Prostate gland (tissue), 2 donors: Measurements from ENCODE around the gene ASIC1. TPM values are rescaled to one million over a fixed set of nuclear protein-coding genes. Genes with fewer than 3 reads are reported as not detected.
"Not testable (repeated sequence)": the region's sequence is repeated elsewhere in the genome, so short reads cannot be mapped to it uniquely, and the experiment has no call there.

Experiments used
- DNase-seq: peaks from one replicate; pipeline ENCODE4 v3.0.0-alpha.2; 2019; ENCODE audit warnings: low spot score
- H3K27ac ChIP-seq, 2 donors: fragments of 200-600 bp; sonication (generic); 2 replicates each; pipeline ENCODE4 v1.5.1; 2017 to 2019
- H3K27me3 ChIP-seq: fragments of 200-600 bp; sonication (generic); replicated peaks from 2 replicates; pipeline ENCODE4 v1.5.1; 2019; ENCODE audit not compliant: insufficient read depth
- H3K36me3 ChIP-seq, 2 donors: fragments of 200-600 bp; sonication (generic); 1 replicate in 1 of 2; 2 replicates in 1 of 2; pipeline versions ENCODE4 v1.5.1 to v1.8.1; 2017 to 2019
- H3K4me1 ChIP-seq: fragments of 200-600 bp; sonication (generic); replicated peaks from 2 replicates; pipeline ENCODE4 v1.5.1; 2019
- H3K4me3 ChIP-seq, 2 donors: fragments of 200-600 bp; sonication (generic); 2 replicates each; pipeline ENCODE4 v1.5.1; 2017 to 2019
- H3K9me3 ChIP-seq: fragments of 200-600 bp; sonication (generic); 2 replicates; pipeline ENCODE4 v1.5.1; 2017
- POLR2A ChIP-seq: fragments of 450-650 bp; IDR thresholded peaks from one replicate; pipeline ENCODE4 v1.6.1; 2016; ENCODE audit warnings: antibody characterized with exemption, mild to moderate bottlenecking
- POLR2AphosphoS5 ChIP-seq: sonication (generic); formaldehyde crosslinking; IDR thresholded peaks from one replicate; pipeline ENCODE4 v1.6.1; 2017; ENCODE audit warnings: antibody characterized with exemption
- WGBS: methylation state at CpG from one replicate; pipeline ENCODE4 v1.1.5; 2018; 5-methylcytosine and 5-hydroxymethylcytosine counted together
- intact Hi-C: fragments of 100-400 bp; cut with DNase I; formaldehyde crosslinking; loops from one replicate; pipeline ENCODE4 v1.14.2; 2022
- total RNA-seq, 2 donors: library from RNA; depleted of rRNA; stranded (reverse); fragments of >200 nt; gene quantifications; one replicate each; pipeline ENCODE4 v1.1.0, GENCODE V29; 2016
- TF ChIP-seq, protein P1 (sequence below), 4 experiments: fragments of 200-600 bp in 2 of 4; fragments of 450-650 bp in 2 of 4; sonication (generic) in 2 of 4; IDR thresholded peaks; 1 replicate in 3 of 4; 2 replicates in 1 of 4; pipeline ENCODE4 v1.5.1; 2016 to 2019; ENCODE audit warnings: antibody characterized with exemption in 4 of 4, mild to moderate bottlenecking in 2 of 4, moderate library complexity in 2 of 4

The ASIC1 gene
- total RNA-seq, 2 donors from 2014 or later = 2.7 to 3.2 TPM

DNA sequence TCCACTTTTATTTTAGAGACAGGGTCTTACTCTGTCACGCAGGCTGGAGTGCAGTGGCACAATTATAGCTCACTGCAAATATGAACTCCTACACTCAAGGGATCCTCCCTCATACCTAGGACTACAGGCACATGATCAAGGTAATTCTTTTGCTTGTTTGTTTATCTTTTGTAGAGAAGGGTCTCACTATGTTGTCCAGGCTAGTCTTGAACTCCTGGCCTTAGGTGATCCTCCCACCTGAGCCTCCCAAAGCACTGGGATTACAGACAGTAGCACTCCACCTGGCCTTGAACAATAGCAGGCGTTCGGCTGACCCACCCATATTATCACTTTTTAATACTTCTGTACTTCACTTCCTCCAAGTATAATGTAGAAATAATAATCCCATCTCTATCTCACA is 30.7 kb upstream of the ASIC1 start:
- DNase-seq = no peak
- Histone ChIP-seq H3K4me3 (no peak overlapping the region), H3K27me3 (no peaks in the 10 kb centered on the region), H3K27ac (no peak overlapping the region), H3K36me3 (no peaks in the 10 kb centered on the region), H3K4me1 (no peaks in the 10 kb centered on the region), H3K9me3 (no peaks in the 10 kb centered on the region)
- TF ChIP-seq POLR2AphosphoS5 = no peak
- TF ChIP-seq, protein P1, sequence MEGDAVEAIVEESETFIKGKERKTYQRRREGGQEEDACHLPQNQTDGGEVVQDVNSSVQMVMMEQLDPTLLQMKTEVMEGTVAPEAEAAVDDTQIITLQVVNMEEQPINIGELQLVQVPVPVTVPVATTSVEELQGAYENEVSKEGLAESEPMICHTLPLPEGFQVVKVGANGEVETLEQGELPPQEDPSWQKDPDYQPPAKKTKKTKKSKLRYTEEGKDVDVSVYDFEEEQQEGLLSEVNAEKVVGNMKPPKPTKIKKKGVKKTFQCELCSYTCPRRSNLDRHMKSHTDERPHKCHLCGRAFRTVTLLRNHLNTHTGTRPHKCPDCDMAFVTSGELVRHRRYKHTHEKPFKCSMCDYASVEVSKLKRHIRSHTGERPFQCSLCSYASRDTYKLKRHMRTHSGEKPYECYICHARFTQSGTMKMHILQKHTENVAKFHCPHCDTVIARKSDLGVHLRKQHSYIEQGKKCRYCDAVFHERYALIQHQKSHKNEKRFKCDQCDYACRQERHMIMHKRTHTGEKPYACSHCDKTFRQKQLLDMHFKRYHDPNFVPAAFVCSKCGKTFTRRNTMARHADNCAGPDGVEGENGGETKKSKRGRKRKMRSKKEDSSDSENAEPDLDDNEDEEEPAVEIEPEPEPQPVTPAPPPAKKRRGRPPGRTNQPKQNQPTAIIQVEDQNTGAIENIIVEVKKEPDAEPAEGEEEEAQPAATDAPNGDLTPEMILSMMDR (IDR thresholded peaks at IDR 0.05) = no peak
- no peak for TF ChIP-seq POLR2A
- WGBS = 91% methylated on average over 3 of the region's 3 CpGs
- intact Hi-C loops = loop anchor here (5.0 kb wide), 1 partner anchor 51 kb away; no protein-coding TSS in a partner anchor

DNA sequence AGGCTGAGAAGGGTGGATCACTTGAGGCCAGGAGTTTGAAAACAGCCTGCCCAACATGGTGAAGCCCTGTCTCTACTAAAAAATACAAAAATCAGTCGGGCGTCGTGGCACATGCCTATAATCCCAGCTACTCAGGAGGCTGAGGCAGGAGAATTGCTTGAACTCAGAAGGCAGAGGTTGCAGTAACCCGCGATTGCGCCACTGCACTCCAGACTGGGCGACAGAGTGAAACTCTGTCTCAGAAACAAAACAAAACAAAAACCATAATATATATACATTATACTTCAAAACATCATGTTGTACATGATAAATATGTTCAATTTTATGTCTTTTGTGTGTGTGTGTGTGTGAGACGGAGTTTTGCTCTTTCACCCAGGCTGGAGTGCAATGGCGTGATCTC is 26.9 kb upstream of the ASIC1 start:
- H3K4me1 ChIP-seq, DNase-seq, H3K27ac ChIP-seq, intact Hi-C loops, H3K36me3 ChIP-seq, H3K27me3 ChIP-seq, H3K9me3 ChIP-seq, H3K4me3 ChIP-seq: not testable (repeated sequence)
- whole genome bisulfite sequencing = 92% methylated on average over 9 of the region's 9 CpGs

DNA sequence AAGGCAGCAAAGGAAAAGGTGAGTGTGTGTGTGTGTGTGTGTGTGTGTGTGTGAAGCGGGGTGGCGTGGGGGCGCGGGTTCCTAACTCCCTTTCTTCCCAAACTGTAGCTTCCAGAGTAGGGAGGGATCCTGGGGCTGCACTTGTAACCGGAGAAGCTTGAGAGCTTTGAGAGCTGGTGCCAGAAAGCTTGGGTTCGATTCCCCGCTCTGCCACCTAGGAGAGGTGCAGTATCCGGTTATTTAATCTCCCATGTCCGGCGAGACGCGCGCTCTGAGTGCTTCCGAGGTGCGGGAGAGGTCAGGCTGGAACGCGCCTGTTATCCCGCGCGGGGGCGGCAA is 24.9 kb upstream of the ASIC1 start:
- Histone ChIP-seq H3K27me3 (peaks cover 4% of the 10 kb centered on the region), H3K27ac (no peak overlapping the region), H3K9me3 (no peaks in the 10 kb centered on the region), H3K36me3 (no peaks in the 10 kb centered on the region), H3K4me3 (no peak overlapping the region), H3K4me1 (no peaks in the 10 kb centered on the region)
- 21% methylated on average over 21 of the region's 21 CpGs for WGBS
- intact Hi-C loops = no loop called here
- TF ChIP-seq POLR2A = no peak
- TF ChIP-seq POLR2AphosphoS5 = no peak
- TF ChIP-seq, protein P1 (IDR thresholded peaks at IDR 0.05) = no peak
- DNase-seq = no peak

DNA sequence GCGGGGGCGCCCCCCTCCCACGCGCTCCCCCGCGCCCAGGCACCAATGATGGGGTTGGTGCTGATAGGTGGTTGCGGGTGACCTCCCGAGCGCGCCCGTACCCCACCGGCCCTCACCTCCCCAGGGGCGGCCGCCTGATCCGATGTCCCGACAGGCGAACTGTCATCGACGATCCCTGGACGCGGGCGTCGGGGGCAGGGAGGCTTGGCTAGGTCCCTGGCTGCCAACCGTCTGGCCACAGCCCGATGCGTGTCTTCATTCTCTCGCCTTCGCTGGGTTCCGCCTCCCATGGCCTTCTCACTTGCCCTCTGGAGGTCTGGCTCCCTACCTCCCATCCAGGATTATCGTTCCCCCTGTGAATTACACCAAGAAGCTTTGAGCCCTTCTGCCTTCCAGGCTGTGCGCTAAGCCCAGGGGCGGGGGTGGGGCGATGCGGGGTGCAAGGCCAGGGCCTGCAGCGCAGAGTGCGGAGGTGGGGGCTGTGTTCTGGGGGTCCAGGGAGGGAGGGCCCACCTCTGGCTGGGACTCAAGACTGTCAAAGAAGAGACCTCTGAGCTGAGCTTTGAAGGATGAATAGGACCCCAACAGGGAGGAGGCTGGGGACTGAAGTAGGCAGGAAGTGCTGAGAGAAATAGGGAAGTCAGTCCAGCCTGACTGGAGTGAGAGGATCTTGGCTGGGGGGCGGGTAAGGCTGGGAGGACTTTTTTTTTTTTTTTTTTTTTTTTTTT is 24.4 kb upstream of the ASIC1 start:
- intact Hi-C loops = no loop called here
- Histone ChIP-seq H3K36me3 (no peaks in the 10 kb centered on the region), H3K4me1 (no peaks in the 10 kb centered on the region), H3K9me3 (no peaks in the 10 kb centered on the region), H3K4me3 (no peak overlapping the region), H3K27ac (no peak overlapping the region), H3K27me3 (peaks cover 4% of the 10 kb centered on the region)
- TF ChIP-seq, protein P1 (IDR thresholded peaks at IDR 0.05) = no peak
- TF ChIP-seq POLR2AphosphoS5 (no peak), POLR2A (no peak)
- DNase-seq = no peak
- WGBS = 16% methylated on average over 35 of the region's 37 CpGs

DNA sequence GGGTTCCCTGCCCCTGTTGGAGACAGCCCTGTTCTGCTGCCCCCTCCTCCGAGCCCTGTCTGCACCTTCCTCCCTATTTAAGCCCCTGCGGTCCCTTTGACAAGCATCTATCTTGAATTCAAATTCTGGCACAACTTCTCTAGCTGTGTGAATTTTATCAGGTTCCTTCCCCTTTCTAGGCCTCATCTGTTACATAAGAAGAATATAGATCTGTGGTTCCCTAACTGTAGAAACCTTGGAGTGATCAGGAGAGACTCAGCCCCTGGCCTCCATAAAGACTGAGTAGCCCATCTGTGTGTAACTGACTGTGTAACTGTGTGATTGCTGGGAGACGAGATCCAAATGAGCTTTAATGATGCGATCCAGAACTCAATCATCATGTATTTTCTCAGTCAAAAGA is 19.1 kb upstream of the ASIC1 start:
- no peak overlapping the region for H3K27ac ChIP-seq
- TF ChIP-seq POLR2A = no peak
- no peak for TF ChIP-seq POLR2AphosphoS5
- TF ChIP-seq, protein P1 (IDR thresholded peaks at IDR 0.05) = no peak
- H3K36me3 ChIP-seq = no peaks in the 10 kb centered on the region
- H3K27me3 ChIP-seq = no peaks in the 10 kb centered on the region
- no peak for DNase-seq
- WGBS = 94% methylated on average over 4 of the region's 4 CpGs
- no peaks in the 10 kb centered on the region for H3K9me3 ChIP-seq
- H3K4me3 ChIP-seq = no peak overlapping the region
- intact Hi-C loops = no loop called here
- H3K4me1 ChIP-seq = no peaks in the 10 kb centered on the region
